Activated CD4-positive, alpha-beta T cell treated with anti-CD3 and anti-CD28 coated beads for 1 hour (primary cell): ENCODE data around the gene LNPK.
"Not testable (repeated sequence)": the region's sequence is repeated elsewhere in the genome, so short reads cannot be mapped to it uniquely, and the experiment has no call there.

ENCODE experiments used
- DNase-seq: peaks from one replicate; pipeline ENCODE4 v3.0.0-alpha.2; 2020

The LNPK gene

DNA sequence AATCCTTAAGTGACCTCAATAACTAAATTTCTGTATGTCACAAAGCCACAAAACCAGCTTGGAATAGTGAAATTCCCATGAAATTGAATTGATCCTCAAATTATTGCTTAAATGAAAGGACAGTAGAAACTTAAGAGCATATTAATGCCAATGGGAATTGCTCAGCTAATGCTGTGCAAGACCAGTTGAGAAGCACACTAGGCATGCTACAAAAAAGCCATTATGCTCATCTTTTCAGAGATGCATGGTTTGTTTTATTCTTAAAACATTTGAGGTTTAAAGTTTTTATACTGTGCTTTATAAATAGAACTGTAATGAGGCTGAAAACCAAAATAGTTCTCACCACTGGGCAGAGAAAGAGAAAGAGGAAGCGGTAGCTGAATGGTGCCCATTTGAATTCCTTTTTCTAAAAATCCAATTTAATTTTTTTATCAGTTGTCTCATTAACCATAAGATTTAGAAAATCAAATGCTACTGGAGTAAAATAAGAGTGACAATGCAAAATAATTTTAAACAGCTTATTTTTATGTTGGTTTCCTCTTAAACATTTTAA is 98.6 kb downstream of the LNPK start:
- no peak for DNase-seq

DNA sequence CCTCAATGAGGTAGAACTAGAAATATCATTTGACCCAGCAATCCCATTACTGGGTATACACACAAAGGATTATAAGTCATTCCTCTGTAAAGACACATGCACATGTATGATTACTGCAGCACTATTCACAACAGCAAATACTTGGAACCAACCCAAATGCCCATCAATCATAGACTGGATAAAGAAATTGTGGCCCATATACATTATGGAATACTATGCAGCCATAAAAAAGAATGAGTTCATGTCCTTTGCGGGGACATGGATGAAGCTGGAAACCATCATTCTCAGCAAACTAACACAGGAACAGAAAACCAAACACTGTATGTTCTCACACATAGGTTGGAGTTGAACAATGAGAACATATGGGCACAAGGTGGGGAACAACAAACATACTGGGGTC is 106.1 kb downstream of the LNPK start:
- not testable (repeated sequence) for DNase-seq

DNA sequence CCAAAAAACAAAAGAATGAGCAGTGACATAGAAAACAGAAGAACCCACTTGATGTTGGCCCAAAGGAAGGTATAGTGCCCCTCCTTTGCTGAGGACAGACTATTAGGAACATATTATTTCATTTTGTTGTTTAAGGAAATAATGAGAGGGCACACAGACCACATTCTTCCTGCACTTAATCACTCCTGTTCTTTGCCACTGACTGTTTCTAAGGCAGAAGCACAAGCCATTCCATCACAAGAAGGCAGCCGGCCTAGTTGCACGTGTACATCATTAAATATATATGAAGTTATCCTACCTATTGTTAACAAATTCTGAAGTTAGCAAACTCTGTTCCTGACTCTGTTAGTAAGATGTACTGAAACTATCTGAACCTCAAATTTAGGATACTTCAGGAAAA is 110.0 kb downstream of the LNPK start:
- DNase-seq: no peak

DNA sequence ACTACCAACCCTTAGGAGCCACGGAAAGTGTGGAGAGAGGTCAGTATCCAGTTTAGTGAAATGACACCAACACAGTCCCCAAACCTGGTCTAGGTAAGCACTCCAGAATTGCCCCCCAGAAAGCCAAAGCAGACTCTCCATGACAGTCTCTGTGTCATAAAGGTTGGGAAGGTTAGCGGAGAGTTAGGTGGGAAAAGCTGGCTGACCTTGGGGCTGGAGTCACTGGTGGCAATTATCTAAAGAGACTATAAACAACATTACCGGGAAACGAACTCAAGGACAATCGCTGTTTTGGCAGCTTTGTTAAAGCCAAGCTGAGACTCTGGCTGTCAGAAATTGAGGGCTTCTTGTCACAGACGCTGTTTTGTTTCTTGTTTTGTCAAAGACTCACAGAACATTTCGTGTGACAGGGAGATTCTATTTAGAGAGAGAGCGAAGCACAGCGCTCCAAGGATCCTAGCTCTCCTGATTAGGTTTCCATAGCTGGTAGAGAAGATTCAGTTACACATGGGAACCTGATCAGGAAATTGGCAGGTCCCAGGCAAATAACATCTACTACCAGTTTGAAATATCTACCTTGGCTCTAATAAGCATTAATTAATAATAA is 111.3 kb downstream of the LNPK start:
- DNase-seq: no peak

DNA sequence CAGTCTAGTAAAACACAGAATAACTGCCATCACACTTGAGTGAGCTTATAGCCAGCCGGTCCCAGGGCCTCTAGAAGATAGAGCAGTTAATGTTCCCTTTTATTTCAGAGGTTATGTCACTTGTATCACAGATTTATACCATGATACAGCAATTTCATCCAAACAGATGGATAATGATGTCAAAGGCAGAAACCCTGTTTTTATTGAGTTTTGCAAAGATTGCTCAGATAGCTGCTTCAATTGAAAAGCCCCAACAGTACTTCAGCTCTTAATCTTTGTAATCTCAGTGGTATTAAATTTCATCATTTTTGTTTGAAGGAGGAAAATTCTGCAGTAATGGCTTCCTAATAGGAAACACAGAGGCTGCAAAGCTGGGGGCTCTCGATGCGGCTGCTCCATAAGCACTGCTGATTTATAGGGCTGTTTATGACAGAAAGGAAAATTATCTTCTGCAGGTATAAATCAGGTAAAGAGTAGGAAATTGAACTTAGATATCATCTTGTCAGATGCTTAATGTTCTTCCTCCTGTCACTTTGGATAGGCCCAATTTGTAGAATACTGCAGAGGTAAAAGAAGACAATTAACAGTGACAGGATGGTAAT is 112.3 kb downstream of the LNPK start:
- DNase-seq: no peak

DNA sequence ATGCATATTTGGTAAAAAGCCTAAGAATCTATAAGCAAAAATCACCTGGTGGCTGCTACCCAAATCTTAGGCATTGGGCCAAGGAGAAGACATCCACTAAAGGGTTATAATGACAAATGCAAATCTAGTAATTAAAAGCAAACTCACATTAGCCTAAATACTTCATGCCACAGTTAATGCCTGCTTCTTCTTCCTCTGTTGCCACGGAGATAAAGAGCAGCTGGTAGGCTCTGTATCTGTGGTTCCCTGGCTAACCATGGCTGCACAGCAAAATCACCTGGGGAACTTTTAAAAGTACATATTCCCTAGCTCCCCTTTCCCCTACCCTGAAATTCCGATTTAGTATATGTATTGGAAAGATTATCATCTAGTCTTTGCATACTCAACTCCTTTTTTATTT is 114.3 kb downstream of the LNPK start:
- no peak for DNase-seq

DNA sequence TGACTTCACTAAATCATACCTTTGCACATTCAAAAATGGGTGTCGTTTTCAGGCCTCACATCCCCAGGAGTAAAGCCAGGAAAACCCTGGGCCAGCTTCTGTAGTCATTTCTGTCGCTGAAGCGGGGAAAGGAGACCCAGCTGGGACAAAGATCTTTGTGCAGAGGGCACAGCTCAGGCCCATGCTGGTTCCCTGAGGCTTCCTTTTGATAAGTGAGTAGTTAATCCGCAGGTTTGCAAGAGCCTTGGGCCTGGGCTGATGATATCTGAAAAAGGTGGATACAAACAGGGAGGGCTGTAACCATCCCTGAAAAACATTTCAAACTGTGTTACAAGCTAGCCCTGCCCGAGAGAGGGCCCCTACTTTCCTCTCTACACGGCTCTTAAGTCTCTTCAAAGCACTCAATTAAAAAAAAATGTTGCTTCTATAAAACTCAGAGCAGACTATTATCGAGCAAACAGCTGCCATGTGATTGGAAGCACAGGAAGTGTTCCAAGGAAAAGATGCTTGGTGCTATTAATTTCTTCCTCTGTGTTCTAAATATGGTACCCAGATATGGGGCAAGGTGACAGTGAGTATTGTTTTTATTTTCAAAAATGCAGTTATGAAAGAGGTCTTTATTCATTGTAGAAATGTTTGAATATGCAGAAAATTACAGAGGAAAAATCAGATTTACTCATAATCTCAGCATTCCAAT is 117.2 kb downstream of the LNPK start:
- DNase-seq: no peak

DNA sequence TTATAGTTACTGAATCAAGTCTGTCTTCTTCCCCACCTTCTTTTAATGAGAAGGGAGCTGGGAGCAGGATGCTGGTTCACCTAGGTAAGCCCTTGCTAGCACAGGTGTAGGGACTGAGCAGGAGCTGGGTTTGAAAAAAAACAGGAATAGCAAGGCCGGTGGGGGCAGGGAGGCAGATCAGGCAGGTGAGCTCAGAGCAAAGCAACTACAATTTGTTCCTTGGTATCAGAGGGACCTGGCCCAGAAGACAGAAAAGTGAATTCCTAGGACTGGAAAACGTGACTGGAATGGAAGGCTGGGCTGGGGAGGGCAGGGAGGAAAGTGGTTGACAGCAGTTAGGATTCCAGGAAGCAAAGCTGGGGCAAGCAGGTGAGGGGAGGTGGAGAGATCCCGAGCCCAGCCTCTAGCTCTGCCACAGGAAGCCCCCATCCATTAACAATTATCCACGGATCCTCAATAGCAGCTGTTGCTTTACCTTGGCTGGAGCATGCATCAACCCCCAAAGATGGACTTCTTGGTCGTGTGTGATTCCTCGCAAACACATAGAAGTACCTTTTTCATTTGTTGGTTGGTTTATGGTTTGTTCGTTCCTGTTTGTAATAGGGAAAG is 118.4 kb downstream of the LNPK start:
- DNase-seq: no peak

DNA sequence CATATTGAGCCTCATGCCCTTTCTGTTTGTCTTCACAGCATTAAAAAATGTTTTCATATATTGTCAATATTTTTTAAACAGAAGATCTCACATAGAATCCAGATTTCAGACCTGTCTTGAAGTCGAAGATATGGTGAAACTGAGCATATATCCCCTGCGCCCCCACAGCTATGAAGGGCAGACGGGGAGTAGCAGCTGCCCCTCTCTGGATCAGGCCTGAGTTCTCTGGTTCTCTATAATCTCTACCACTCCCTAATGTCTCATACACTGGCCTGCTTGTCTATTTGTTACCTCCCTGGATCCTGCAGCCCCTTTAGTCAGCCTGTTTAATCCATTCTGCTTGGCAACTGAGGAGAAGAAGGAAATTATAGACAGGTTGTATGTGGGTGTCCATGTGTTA is 122.4 kb downstream of the LNPK start:
- DNase-seq: no peak

DNA sequence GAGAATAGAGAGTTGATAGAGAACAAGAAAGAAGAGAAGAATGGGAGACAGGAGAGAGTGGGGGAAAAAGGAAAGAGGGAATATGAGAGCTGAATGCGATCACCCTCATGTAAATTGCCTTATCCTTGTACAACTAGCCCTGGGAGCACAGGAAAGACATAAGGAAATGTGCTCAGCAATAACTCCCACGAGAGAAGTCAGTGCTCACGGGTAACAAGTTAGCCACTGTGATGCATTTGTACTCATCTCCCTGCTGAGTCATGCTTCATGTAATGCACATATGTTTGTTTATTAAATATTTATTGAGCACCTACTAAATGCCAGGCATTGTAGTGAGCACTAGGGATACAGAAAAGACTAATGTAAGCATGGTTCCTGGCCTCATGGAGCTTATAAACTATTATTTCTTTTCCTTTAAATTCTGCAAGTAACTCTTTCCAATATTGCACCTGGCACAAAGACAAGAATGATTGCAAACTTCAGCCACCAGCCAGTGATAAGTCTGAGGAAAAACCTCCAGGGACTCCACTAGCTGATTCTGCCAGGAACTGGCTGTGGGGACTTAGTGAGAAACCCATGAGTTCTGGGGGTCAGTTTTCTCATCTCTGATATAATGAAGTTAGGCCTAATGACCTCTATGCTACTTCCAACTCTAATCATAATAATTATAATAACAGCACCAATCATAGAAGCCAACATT is 124.1 kb downstream of the LNPK start:
- no peak for DNase-seq

DNA sequence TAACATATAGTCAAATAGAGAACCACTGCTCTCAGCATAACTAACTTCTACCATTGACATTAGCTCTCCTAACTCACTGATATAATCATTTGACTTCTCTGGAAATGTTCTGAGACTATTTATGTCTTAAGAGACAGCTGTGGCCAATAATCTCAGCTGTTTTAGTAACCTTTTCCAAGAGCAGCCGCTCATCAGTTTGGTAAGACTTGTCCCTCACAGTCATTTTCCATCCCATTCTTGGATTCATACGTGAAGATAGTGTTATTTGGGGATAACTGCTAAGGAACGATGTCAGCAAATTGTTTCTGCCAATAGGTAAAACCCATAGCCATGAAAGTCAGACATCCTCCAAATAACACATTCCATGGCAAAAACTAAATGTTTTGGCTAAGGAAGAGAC is 127.8 kb downstream of the LNPK start:
- no peak for DNase-seq
